Testis (tissue), 2 donors: Measurements from ENCODE around the gene PRKRIP1.

Experiments used
- POLR2A ChIP-seq: fragments of 450-650 bp; IDR thresholded peaks from one replicate; pipeline ENCODE4 v1.6.1; 2017; ENCODE audit warnings: antibody characterized with exemption, mild to moderate bottlenecking, moderate library complexity
- TF ChIP-seq, protein P1 (sequence below), 3 experiments: fragments of 450-650 bp in 2 of 3; fragments of 200-600 bp in 1 of 3; sonication (generic) in 1 of 3; IDR thresholded peaks; one replicate each; pipeline ENCODE4 v1.5.1; 2016 to 2019; ENCODE audit warnings: antibody characterized with exemption in 3 of 3, mild to moderate bottlenecking in 2 of 3, moderate library complexity in 1 of 3

DNA sequence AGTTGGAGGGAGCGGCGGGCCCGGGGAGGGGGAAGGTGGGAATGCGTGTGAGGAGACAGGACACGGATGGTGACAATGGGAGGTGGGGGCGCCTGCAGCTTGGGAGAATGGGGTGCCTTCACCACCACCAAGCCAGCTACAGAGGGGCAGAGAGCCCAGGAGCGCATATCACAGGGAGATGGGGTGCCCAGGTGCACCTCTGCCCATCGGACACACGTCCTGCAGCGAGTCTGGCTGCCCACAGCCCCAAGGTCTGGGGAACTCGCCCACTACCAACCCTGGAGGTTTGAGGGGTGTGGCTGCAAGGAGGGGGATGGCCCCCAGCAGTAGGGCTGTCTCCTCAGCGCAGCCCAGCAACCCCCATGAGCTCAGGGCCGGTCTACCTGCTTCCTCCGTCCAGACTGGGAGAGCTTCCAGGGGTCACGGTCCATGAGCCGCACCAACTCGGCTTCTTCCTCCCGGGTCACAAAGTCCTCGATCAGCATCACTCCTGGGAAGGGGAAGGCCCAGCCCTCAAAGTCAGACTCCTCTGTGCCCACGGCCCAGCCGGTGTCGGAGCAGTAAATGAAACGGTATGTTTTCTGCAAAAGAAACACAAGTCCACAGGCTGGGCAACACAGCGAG is 63.2 kb downstream of the PRKRIP1 start:
- TF ChIP-seq, protein P1, sequence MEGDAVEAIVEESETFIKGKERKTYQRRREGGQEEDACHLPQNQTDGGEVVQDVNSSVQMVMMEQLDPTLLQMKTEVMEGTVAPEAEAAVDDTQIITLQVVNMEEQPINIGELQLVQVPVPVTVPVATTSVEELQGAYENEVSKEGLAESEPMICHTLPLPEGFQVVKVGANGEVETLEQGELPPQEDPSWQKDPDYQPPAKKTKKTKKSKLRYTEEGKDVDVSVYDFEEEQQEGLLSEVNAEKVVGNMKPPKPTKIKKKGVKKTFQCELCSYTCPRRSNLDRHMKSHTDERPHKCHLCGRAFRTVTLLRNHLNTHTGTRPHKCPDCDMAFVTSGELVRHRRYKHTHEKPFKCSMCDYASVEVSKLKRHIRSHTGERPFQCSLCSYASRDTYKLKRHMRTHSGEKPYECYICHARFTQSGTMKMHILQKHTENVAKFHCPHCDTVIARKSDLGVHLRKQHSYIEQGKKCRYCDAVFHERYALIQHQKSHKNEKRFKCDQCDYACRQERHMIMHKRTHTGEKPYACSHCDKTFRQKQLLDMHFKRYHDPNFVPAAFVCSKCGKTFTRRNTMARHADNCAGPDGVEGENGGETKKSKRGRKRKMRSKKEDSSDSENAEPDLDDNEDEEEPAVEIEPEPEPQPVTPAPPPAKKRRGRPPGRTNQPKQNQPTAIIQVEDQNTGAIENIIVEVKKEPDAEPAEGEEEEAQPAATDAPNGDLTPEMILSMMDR (IDR thresholded peaks at IDR 0.05) = no peak
- no peak for TF ChIP-seq POLR2A
